Fibroblast of the aortic adventitia (primary cell): Measurements from ENCODE around the gene HYPK. TPM values are rescaled to one million over a fixed set of nuclear protein-coding genes. Genes with fewer than 3 reads are reported as not detected.

ENCODE experiments used
- DNase-seq: peaks from one replicate; pipeline ENCODE4 v3.0.0-alpha.2; 2010; ENCODE audit warnings: low read depth
- H3K4me3 ChIP-seq: 2 replicates; pipeline ENCODE4 v1.5.1; 2011; ENCODE audit warnings: low read depth, mild to moderate bottlenecking, control low read depth, low read length, moderate library complexity
- CTCF ChIP-seq: IDR thresholded peaks from 2 replicates; pipeline ENCODE4 v1.5.1; 2011; ENCODE audit warnings: mild to moderate bottlenecking, low read length, control low read depth, inconsistent platforms; ENCODE audit not compliant: insufficient read depth
- total RNA-seq: library from RNA; depleted of rRNA; stranded (reverse); fragments of >200 nt; gene quantifications from 2 replicates; pipeline ENCODE4 v1.2.3, GENCODE V29; 2012; ENCODE audit warnings: low replicate concordance

HYPK gene
- total RNA-seq, 1 donor: 16.4 TPM

DNA sequence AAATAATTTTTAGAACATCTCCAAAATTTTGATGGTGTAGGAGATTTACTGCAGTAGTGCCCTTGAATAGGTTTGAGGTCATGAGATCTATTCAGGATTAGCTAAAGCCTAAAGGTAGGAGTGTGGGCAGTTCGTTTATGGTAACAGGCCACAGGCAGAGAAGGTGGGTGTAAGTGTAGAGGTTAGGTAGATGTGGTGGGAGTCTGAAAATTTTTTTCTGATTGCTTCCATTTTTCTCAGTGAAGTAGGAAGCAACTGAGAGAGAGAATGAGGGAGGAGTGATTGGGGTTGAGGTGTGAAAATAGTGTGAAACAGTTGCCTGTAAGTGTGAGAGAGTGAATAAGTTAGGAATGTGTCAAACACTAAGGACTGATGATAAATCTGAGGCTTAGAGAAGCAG is 21.4 kb upstream of the HYPK start:
- DNase-seq: no peak
- TF ChIP-seq CTCF: no peak

DNA sequence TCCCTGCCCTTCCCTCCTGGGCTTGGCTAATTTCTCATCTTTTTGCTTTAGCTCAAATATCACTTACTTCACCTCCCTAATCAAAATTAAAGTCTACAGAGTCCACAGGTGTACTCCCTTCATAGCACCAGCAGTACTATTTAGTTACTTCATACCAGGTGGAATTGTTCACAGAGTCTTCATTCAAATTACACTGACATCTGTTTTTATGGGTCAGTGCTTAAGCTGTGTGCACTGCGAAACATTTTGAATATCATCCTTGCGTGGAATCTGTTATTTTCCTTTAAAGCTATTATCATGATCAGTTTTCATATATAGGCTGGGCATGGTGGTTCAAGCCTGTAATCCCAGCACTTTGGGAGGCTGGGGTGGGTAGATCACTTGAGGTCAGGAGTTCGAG is 11.0 kb upstream of the HYPK start:
- DNase-seq: no peak
- TF ChIP-seq CTCF: no peak
- H3K4me3 ChIP-seq: no peak overlapping the region

More for the DNA sequence above, 21.4 kb upstream of the HYPK start:
- no peak overlapping the region for H3K4me3 ChIP-seq

- H3K4me3 ChIP-seq: peak within 1 kb of the TSS; percentile 100
- TF ChIP-seq CTCF: no peak
- DNase-seq: peak; percentile 99
Measured at GRCh38 chr15:43791993-43792760, 8.2 kb upstream of the HYPK start, which contains the start of gene SERF2. TSS of gene SERF2 (plus strand) at chr15:43792320. CDS start at chr15:43792377, 57 bp downstream.

DNA sequence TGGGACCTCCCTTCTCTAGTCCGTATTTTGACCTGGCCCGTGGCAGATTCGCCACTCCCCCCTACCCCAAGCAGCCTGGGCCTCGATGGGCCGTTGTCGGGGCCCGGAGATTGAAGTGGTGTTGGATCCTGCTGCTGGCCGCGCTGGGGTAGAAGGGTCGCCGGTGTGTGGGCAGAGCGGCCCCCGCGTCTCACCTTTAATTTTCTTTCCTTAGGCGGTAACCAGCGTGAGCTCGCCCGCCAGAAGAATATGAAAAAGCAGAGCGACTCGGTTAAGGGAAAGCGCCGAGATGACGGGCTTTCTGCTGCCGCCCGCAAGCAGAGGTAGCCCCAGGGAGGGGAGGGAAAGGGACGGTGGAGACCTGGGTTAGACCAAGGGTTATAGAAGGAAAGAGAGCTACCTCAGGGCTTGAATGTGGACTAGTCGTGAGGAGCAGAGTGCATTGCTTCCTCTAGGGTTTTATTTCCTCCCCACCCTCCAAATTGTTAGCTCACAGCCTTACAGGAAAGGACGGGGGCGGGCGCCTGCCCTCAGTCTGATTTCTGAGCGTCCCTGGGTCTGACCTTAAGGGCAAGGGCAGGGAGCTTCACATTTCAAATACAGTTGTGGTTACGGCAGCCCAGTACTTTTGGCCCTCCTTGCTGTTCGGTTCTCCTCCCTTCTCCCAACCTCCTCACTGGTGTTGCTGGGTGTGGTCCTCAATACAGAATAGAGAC is 7.5 kb upstream of the HYPK start:
- peak; percentile 45 for DNase-seq
- TF ChIP-seq CTCF: peak; percentile 33
- H3K4me3 ChIP-seq: peak overlapping the region; percentile 100

GRCh38 chr15:43793647-43794046 is 6.8 kb upstream of the HYPK start:
- H3K4me3 ChIP-seq: peak overlapping the region; percentile 100
- DNase-seq: no peak
- TF ChIP-seq CTCF: no peak

DNA sequence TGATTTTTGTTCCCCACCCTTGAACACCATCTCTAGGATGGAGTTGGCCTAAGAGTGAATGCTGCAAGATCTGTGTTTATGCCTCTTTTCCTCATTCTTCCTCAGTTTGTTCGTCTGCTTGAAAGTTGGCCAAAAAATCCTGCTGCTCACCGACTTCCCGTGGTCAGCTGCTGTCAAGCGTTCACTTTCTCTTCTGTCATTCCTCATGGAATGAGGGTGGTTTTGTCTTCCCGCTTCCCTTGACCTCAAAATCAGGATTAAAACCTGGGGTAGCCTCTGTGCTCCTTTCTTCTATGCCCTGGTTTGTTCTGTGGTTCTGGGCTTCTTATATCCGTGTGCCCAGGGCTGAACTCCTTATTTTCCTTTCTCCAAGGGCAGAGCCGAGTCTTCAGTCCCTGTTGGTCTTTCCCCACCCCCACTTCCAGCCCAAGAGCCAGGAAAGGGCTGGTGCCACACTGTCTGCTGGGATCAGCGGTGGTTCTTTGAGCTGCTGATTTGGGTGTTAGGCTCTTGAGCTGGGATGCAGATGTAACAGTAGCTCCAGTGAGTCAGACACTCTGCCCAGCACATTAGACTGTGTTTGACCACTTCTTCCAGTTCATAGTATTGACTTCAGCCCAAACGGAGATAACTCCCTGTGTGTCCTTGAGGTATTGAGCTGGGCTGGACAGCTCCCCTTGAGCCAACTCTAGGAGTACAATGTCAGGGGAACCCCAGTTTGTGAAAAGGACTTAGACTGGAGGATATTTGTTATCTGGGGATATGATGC is 5.9 kb upstream of the HYPK start:
- TF ChIP-seq CTCF: no peak
- no peak for DNase-seq
- H3K4me3 ChIP-seq: peak overlapping the region; percentile 100
